ENCODE results near the gene SF3A1. TPM values are rescaled to one million over a fixed set of nuclear protein-coding genes. Genes with fewer than 3 reads are reported as not detected.

The SF3A1 gene
- total and polyA plus RNA-seq, 2 of the 8 experiments (the other 6 are each of a cell fraction or from before 2014, with no cell fraction given), result 27.8 to 285 TPM

DNA sequence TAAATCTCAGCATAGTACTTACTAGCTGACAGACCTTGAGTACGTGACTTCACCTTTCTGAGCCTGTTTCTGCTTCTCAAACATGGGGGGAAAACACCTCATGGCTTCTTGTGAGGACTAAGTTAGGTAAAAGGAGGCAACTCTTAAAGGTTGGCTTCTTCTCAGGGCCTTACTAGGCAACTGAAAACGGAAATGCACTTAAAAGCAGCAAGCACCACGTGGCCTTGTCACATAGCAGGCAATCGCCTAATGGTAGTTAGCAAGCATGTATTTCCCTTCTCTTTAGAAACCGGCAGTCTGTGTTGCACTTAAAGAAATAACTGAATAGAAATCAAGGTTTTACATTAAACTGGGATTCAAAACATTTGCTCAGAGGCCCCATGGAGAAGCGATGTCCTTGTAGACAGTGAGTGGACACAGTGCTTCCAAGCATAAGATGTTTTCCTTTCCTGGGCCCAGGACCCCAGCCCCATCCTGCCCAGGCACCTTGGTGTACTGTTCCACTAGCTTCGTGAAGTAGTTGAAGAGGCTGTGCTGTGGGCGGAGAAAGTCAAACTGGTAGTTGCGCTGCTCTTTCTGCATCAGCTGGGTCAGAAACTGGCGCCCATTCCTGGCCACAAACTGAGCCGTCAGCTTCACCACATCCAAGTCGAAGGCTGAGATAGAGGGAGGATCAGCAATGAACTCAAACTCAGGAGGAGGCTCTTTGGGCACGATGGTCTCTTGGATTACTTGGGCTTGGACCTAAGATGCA lies 12.1 kb downstream of the SF3A1 start (continued):
- TF ChIP-seq EZH2 (IDR thresholded peaks at IDR 0.05; ENCODE audit: low read depth, low read length, severe bottlenecking) (no peak), JUND (IDR thresholded peaks at IDR 0.05; ENCODE audit: low read length) (no peak), CREB1 (IDR thresholded peaks at IDR 0.05) (no peak), HDAC2 (IDR thresholded peaks at IDR 0.05; ENCODE audit: borderline replicate concordance in 1 of 2, low read depth in 2 of 2, low read length in 2 of 2) (no peak), ATF3 (IDR thresholded peaks at IDR 0.05; ENCODE audit: insufficient read depth, low read depth, low read length) (no peak), BCL11A (IDR thresholded peaks at IDR 0.05; ENCODE audit: low read depth in 2 of 2, low read length in 2 of 2) (no peak), TEAD4 (IDR thresholded peaks at IDR 0.05; ENCODE audit: low read depth, low read length) (no peak), BRCA1 (IDR thresholded peaks at IDR 0.05; ENCODE audit: low read depth, low read length) (no peak), KDM1A (IDR thresholded peaks at IDR 0.05; ENCODE audit: borderline replicate concordance, low read length) (no peak), SIRT6 (IDR thresholded peaks at IDR 0.05; ENCODE audit: low read length) (no peak), ASH2L (IDR thresholded peaks at IDR 0.05; ENCODE audit: low read length) (no peak)
- TF ChIP-seq, protein P1, sequence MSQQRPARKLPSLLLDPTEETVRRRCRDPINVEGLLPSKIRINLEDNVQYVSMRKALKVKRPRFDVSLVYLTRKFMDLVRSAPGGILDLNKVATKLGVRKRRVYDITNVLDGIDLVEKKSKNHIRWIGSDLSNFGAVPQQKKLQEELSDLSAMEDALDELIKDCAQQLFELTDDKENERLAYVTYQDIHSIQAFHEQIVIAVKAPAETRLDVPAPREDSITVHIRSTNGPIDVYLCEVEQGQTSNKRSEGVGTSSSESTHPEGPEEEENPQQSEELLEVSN (IDR thresholded peaks at IDR 0.05), result no peak
